Esophagus squamous epithelium (tissue), 5 donors: Measurements from ENCODE around the gene TRAF3. TPM values are rescaled to one million over a fixed set of nuclear protein-coding genes. Genes with fewer than 3 reads are reported as not detected.

Experiments used
- DNase-seq: peaks from one replicate; lab custom pipeline; 2025; lab: John Stamatoyannopoulos, UW
- H3K27ac ChIP-seq, 4 donors: fragments of 200-600 bp; sonication (generic); one replicate each; pipeline ENCODE4 v1.5.1; 2016 to 2019; ENCODE audit warnings: mild to moderate bottlenecking in 1 of 4
- H3K27me3 ChIP-seq, 4 donors: fragments of 200-600 bp; sonication (generic); 1 replicate in 3 of 4; 2 replicates in 1 of 4; pipeline versions ENCODE4 v1.5.1 to v1.6.0; 2017 to 2021; ENCODE audit warnings: antibody characterized with exemption in 1 of 4
- H3K36me3 ChIP-seq, 3 donors: fragments of 200-600 bp; sonication (generic); one replicate each; pipeline ENCODE4 v1.5.1; 2016 to 2019
- H3K4me1 ChIP-seq, 3 donors: fragments of 200-600 bp; sonication (generic); one replicate each; pipeline ENCODE4 v1.5.1; 2017 to 2019
- H3K4me3 ChIP-seq, 4 donors: fragments of 200-600 bp; sonication (generic); 1 replicate in 3 of 4; 2 replicates in 1 of 4; pipeline ENCODE4 v1.5.1; 2016 to 2019; ENCODE audit warnings: mild to moderate bottlenecking in 2 of 4, moderate library complexity in 1 of 4
- H3K9me3 ChIP-seq, 3 donors: fragments of 200-600 bp; sonication (generic); one replicate each; pipeline ENCODE4 v1.5.1; 2016 to 2019
- POLR2A ChIP-seq, 4 donors: fragments of 450-650 bp; IDR thresholded peaks; one replicate each; pipeline ENCODE4 v1.6.1; 2017; ENCODE audit warnings: antibody characterized with exemption in 4 of 4, mild to moderate bottlenecking in 4 of 4, moderate library complexity in 3 of 4
- WGBS, 2 donors: methylation state at CpG; one replicate each; pipeline ENCODE4 v1.1.5; 2018; 5-methylcytosine and 5-hydroxymethylcytosine counted together
- intact Hi-C: fragments of 100-400 bp; cut with DNase I; formaldehyde crosslinking; loops from one replicate; pipeline ENCODE4 v1.15.0; 2022
- total RNA-seq, 4 donors: library from RNA; depleted of rRNA; stranded (reverse); fragments of >200 nt; gene quantifications; one replicate each; pipeline ENCODE4 v1.1.0, GENCODE V29; 2016
- TF ChIP-seq, protein P1 (sequence below), 6 experiments: fragments of 450-650 bp in 4 of 6; fragments of 200-600 bp in 2 of 6; sonication (generic) in 2 of 6; IDR thresholded peaks; one replicate each; pipeline ENCODE4 v1.5.1; 2016 to 2019; ENCODE audit warnings: antibody characterized with exemption in 6 of 6, mild to moderate bottlenecking in 4 of 6, moderate library complexity in 4 of 6
- donor health status: DM: yes; HTN: yes; CAD: no.

Gene TRAF3
- total RNA-seq, 4 donors from 2014 or later: 11.2 to 19.3 (median 13.2) TPM

DNA sequence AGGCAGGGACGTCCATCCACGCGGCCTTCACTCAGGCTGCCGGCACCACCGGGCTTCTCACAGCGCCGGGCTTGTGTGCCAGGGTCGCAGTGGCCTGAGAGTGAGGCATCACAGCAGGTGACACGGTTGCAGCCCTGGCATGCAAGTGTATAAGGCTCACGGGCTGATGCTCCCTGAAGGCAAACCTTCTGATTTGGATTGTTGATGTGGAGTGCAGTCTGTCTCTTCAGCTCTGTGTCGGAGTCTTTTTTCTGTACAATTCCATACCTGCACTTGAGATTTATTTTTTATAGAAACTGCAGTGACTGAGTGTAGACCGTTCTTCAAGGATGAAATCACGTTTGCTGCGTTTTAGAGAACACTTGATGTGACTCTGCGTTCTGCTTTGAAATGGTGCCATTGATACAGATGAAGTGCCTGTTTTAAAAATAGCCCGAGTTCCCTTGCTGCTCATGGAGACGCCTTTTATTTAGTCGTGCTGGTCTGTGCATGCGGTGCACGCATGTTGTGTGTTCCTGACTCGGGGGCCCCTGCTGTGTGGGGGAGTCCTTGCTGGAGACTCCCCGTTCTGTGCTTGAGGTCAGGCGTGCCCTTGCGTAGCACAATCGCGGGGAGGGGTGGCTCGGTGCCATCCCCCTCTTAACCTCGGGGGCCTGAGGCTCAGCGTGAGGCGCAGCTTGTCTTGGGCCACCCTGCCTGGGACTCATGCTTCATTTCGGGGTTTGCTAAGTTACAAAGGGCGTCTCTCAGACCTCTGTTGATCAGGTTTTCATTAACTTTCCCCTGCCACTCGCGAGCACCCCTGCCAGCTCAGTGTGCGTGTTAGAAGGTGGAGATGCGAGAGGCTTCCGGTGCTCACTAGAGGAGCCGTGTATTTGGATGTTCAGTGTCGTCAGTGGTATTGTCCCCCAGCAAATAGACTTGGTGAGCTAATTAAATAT, 123.7 kb downstream of the TRAF3 start:
- H3K27me3 ChIP-seq: no peaks in the 10 kb centered on the region
- DNase-seq: no peak
- no peaks in the 10 kb centered on the region for H3K4me1 ChIP-seq
- intact Hi-C loops: no loop called here
- H3K4me3 ChIP-seq: no peak overlapping the region
- no peaks in the 10 kb centered on the region for H3K9me3 ChIP-seq
- H3K36me3 ChIP-seq: peaks cover 5 to 76% (median 7%) of the 10 kb centered on the region in 3 donors
- WGBS, 2 donors: 82 to 89% methylated on average over 19 to 29 of the region's 39 CpGs
- TF ChIP-seq, protein P1, sequence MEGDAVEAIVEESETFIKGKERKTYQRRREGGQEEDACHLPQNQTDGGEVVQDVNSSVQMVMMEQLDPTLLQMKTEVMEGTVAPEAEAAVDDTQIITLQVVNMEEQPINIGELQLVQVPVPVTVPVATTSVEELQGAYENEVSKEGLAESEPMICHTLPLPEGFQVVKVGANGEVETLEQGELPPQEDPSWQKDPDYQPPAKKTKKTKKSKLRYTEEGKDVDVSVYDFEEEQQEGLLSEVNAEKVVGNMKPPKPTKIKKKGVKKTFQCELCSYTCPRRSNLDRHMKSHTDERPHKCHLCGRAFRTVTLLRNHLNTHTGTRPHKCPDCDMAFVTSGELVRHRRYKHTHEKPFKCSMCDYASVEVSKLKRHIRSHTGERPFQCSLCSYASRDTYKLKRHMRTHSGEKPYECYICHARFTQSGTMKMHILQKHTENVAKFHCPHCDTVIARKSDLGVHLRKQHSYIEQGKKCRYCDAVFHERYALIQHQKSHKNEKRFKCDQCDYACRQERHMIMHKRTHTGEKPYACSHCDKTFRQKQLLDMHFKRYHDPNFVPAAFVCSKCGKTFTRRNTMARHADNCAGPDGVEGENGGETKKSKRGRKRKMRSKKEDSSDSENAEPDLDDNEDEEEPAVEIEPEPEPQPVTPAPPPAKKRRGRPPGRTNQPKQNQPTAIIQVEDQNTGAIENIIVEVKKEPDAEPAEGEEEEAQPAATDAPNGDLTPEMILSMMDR (IDR thresholded peaks at IDR 0.05): no peak
- no peak for TF ChIP-seq POLR2A (IDR thresholded peaks at IDR 0.05)
- H3K27ac ChIP-seq: peak overlapping the region in 1 of 4 donors; percentile 34

GRCh38 chr14:102901633-102902032, 124.4 kb downstream of the TRAF3 start:
- 88% methylated on average over 4 of the region's 4 CpGs for WGBS, 2 donors

GRCh38 chr14:102902086-102902485, 124.8 kb downstream of the TRAF3 start:
- TF ChIP-seq POLR2A (IDR thresholded peaks at IDR 0.05): no peak
- TF ChIP-seq, protein P1 (IDR thresholded peaks at IDR 0.05): no peak
- peak overlapping the region in 1 of 4 donors; percentile 21 for H3K27ac ChIP-seq
- H3K4me3 ChIP-seq: no peak overlapping the region
- WGBS, 2 donors: 72% methylated on average over 4 of the region's 7 CpGs; no CpG with 5 or more reads in 1 of the 2 donors
- intact Hi-C loops: no loop called here
- no peak for DNase-seq
- H3K27me3 ChIP-seq: no peaks in the 10 kb centered on the region
- H3K4me1 ChIP-seq: no peaks in the 10 kb centered on the region
- no peaks in the 10 kb centered on the region for H3K9me3 ChIP-seq
- H3K36me3 ChIP-seq: peaks cover 7 to 85% (median 9%) of the 10 kb centered on the region in 3 donors

More at GRCh38 chr14:102901633-102902032, 124.4 kb downstream of the TRAF3 start:
- no peaks in the 10 kb centered on the region for H3K4me1 ChIP-seq
- H3K4me3 ChIP-seq: no peak overlapping the region
- TF ChIP-seq, protein P1 (IDR thresholded peaks at IDR 0.05): no peak
- no peak for TF ChIP-seq POLR2A (IDR thresholded peaks at IDR 0.05)
- intact Hi-C loops: no loop called here
- H3K27ac ChIP-seq: peak overlapping the region in 1 of 4 donors; percentile 21
- no peaks in the 10 kb centered on the region for H3K27me3 ChIP-seq
- H3K36me3 ChIP-seq: peaks cover 5 to 81% (median 7%) of the 10 kb centered on the region in 3 donors
- H3K9me3 ChIP-seq: no peaks in the 10 kb centered on the region
- DNase-seq: no peak

GRCh38 chr14:102902523-102903247, 125.4 kb downstream of the TRAF3 start:
- H3K4me1 ChIP-seq: no peaks in the 10 kb centered on the region
- no peak overlapping the region for H3K27ac ChIP-seq
- DNase-seq: no peak
- TF ChIP-seq, protein P1 (IDR thresholded peaks at IDR 0.05): no peak
- TF ChIP-seq POLR2A (IDR thresholded peaks at IDR 0.05): no peak
- H3K4me3 ChIP-seq: no peak overlapping the region
- no peaks in the 10 kb centered on the region for H3K9me3 ChIP-seq
- H3K27me3 ChIP-seq: no peaks in the 10 kb centered on the region
- intact Hi-C loops: no loop called here
- peaks cover 5 to 86% (median 11%) of the 10 kb centered on the region in 3 donors for H3K36me3 ChIP-seq
- WGBS, 2 donors: 88 to 91% methylated on average over 6 to 9 of the region's 12 CpGs
